Panc1 (cell line): ENCODE measurements around the gene CHRNA5. TPM values are rescaled to one million over a fixed set of nuclear protein-coding genes. Genes with fewer than 3 reads are reported as not detected.

Experiments used
- ATAC-seq: fragments of 200-7000 bp; cut with Tn5 transposase; 2 replicates; pipeline ENCODE4 v1.9.1; 2020; ENCODE audit warnings: mild to moderate bottlenecking, moderate library complexity
- BruUV-seq: library from RNA; stranded (reverse); fragments of 400-500 nt; replicated peaks from 2 replicates; lab custom pipeline; 2021; lab: Mats Ljungman, UMichigan
- CTCF ChIA-PET: fragments of 300-600 bp; sonication (Branson Sonifier 250); formaldehyde crosslinking; loops from one replicate; lab custom pipeline; 2022; ENCODE audit warnings: antibody characterized with exemption; lab: Charles Lee
- POLR2A ChIA-PET: fragments of 300-600 bp; sonication (Branson Sonifier 250); formaldehyde crosslinking; loops from one replicate; lab custom pipeline; 2022; ENCODE audit warnings: antibody characterized with exemption; lab: Charles Lee
- DNase-seq: peaks from one replicate; pipeline ENCODE4 v3.0.0-alpha.2; 2010; ENCODE audit warnings: low read depth, low spot score
- H3K27ac ChIP-seq: 2 replicates; pipeline ENCODE4 v1.5.1; 2011; ENCODE audit warnings: mild to moderate bottlenecking, low read length, inconsistent platforms
- H3K27me3 ChIP-seq: fragments of 200-500 bp; sonication (Bioruptor generic); 2 replicates; pipeline ENCODE4 v1.6.0; 2014; ENCODE audit warnings: low read length, inconsistent platforms; ENCODE audit not compliant: control insufficient read depth, insufficient read depth
- H3K36me3 ChIP-seq: fragments of 200-500 bp; sonication (Bioruptor generic); 2 replicates; pipeline ENCODE4 v1.5.1; 2014; ENCODE audit warnings: inconsistent platforms, mild to moderate bottlenecking, low read length, moderate library complexity; ENCODE audit not compliant: control insufficient read depth, insufficient read depth
- H3K4me1 ChIP-seq: 2 replicates; pipeline ENCODE4 v1.5.1; 2011; ENCODE audit warnings: inconsistent platforms, mild to moderate bottlenecking, low read length, moderate library complexity; ENCODE audit not compliant: control insufficient read depth, insufficient read depth
- H3K4me3 ChIP-seq, 2 experiments: 2 replicates each; pipeline ENCODE4 v1.5.1; 2011 to 2012; ENCODE audit warnings: low read depth in 2 of 2, low read length in 2 of 2, mild to moderate bottlenecking in 2 of 2, inconsistent platforms in 1 of 2, moderate library complexity in 1 of 2
- H3K9me3 ChIP-seq: fragments of 200-500 bp; sonication (Bioruptor generic); 2 replicates; pipeline ENCODE4 v1.5.1; 2014; ENCODE audit warnings: low read depth, mild to moderate bottlenecking, inconsistent platforms, low read length, moderate library complexity; ENCODE audit not compliant: control insufficient read depth, insufficient read depth
- CTCF ChIP-seq: fragments of 450-650 bp; IDR thresholded peaks from 2 replicates; pipeline ENCODE4 v1.5.1; 2017; ENCODE audit warnings: mild to moderate bottlenecking
- POLR2AphosphoS5 ChIP-seq: IDR thresholded peaks from 2 replicates; pipeline ENCODE4 v1.6.1; 2012; ENCODE audit warnings: mild to moderate bottlenecking, low read depth, low read length, moderate library complexity
- SIN3A ChIP-seq: IDR thresholded peaks from 2 replicates; pipeline ENCODE4 v1.6.1; 2012; ENCODE audit warnings: low read depth, mild to moderate bottlenecking, low read length, moderate library complexity, borderline replicate concordance; ENCODE audit not compliant: insufficient read depth
- TCF7L2 ChIP-seq: IDR thresholded peaks from 2 replicates; pipeline ENCODE4 v1.6.1; 2011; ENCODE audit warnings: mild to moderate bottlenecking, low read depth, low read length, inconsistent platforms
- in situ Hi-C: cut with HindIII; loops from 2 replicates; pipeline ENCODE4 v1.10.0; 2016; ENCODE audit warnings: low sequenced_read_pairs, low pct_unique_long_range_greater_than_20kb
- intact Hi-C: fragments of 100-400 bp; cut with micrococcal nuclease; formaldehyde crosslinking; loops from one replicate; pipeline ENCODE4 v1.10.0; 2022; ENCODE audit not compliant: unreplicated experiment
- total RNA-seq: library from RNA; stranded (reverse); gene quantifications from one replicate; pipeline ENCODE4 v1.2.1, GENCODE V29; 2021; ENCODE audit not compliant: unreplicated experiment
- TF ChIP-seq, protein P1 (sequence below), 2 experiments: IDR thresholded peaks; 2 replicates each; pipeline ENCODE4 v1.6.1; 2011 to 2012; ENCODE audit warnings: low read depth in 2 of 2, control low read depth in 1 of 2, low read length in 1 of 2, mild to moderate bottlenecking in 1 of 2, moderate library complexity in 1 of 2; ENCODE audit not compliant: insufficient read depth in 1 of 2

The CHRNA5 gene
- total RNA-seq, 1 experiment from 2014 or later = 52.4 TPM

GRCh38 chr15:78541744-78542034 lies 23.6 kb upstream of the CHRNA5 start:
- POLR2A ChIA-PET = interaction anchor here (1.0 kb wide), 1 partner anchor 8 kb away, joined by 3 read pairs; no protein-coding TSS in a partner anchor
- TF ChIP-seq CTCF = no peak
- no peak for TF ChIP-seq POLR2AphosphoS5
- TF ChIP-seq TCF7L2 = no peak
- no peak for TF ChIP-seq SIN3A
- TF ChIP-seq, protein P1, sequence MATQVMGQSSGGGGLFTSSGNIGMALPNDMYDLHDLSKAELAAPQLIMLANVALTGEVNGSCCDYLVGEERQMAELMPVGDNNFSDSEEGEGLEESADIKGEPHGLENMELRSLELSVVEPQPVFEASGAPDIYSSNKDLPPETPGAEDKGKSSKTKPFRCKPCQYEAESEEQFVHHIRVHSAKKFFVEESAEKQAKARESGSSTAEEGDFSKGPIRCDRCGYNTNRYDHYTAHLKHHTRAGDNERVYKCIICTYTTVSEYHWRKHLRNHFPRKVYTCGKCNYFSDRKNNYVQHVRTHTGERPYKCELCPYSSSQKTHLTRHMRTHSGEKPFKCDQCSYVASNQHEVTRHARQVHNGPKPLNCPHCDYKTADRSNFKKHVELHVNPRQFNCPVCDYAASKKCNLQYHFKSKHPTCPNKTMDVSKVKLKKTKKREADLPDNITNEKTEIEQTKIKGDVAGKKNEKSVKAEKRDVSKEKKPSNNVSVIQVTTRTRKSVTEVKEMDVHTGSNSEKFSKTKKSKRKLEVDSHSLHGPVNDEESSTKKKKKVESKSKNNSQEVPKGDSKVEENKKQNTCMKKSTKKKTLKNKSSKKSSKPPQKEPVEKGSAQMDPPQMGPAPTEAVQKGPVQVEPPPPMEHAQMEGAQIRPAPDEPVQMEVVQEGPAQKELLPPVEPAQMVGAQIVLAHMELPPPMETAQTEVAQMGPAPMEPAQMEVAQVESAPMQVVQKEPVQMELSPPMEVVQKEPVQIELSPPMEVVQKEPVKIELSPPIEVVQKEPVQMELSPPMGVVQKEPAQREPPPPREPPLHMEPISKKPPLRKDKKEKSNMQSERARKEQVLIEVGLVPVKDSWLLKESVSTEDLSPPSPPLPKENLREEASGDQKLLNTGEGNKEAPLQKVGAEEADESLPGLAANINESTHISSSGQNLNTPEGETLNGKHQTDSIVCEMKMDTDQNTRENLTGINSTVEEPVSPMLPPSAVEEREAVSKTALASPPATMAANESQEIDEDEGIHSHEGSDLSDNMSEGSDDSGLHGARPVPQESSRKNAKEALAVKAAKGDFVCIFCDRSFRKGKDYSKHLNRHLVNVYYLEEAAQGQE (IDR thresholded peaks at IDR 0.05; ENCODE audit: insufficient read depth in 1 of 2, low read depth in 2 of 2, low read length in 1 of 2) = no peak
- CTCF ChIA-PET = no interaction called here

GRCh38 chr15:78542647-78543046 lies 22.7 kb upstream of the CHRNA5 start:
- ChIA-PET CTCF (no interaction called here), POLR2A (no interaction called here)
- Histone ChIP-seq H3K9me3 (no peaks in the 10 kb centered on the region), H3K36me3 (peaks cover 44% of the 10 kb centered on the region), H3K27me3 (no peaks in the 10 kb centered on the region), H3K27ac (no peak overlapping the region), H3K4me1 (peaks cover 21% of the 10 kb centered on the region), H3K4me3 (no peak overlapping the region)
- ATAC-seq (no peak), DNase-seq (no peak)
- TF ChIP-seq, protein P1 (IDR thresholded peaks at IDR 0.05; ENCODE audit: insufficient read depth in 1 of 2, low read depth in 2 of 2, low read length in 1 of 2) = no peak
- TF ChIP-seq POLR2AphosphoS5 = no peak
- TF ChIP-seq TCF7L2 = no peak
- no peak for TF ChIP-seq SIN3A
- TF ChIP-seq CTCF = no peak
- BruUV-seq = no TSS peak
- intact Hi-C loops = no loop called here
- in situ Hi-C loops = no loop called here

More at GRCh38 chr15:78541744-78542034, 23.6 kb upstream of the CHRNA5 start:
- intact Hi-C loops = no loop called here
- Histone ChIP-seq H3K4me1 (peaks cover 21% of the 10 kb centered on the region), H3K36me3 (peaks cover 38% of the 10 kb centered on the region), H3K27me3 (no peaks in the 10 kb centered on the region), H3K4me3 (peak overlapping the region; percentile 74 to 96), H3K27ac (peak overlapping the region; percentile 82), H3K9me3 (no peaks in the 10 kb centered on the region)
- in situ Hi-C loops = no loop called here
- BruUV-seq = no TSS peak
- DNase-seq (no peak), ATAC-seq (no peak)
